Kidney epithelial cell (primary cell): ENCODE results near the gene RBM23. TPM values are rescaled to one million over a fixed set of nuclear protein-coding genes. Genes with fewer than 3 reads are reported as not detected.
"Not testable (repeated sequence)": the region's sequence is repeated elsewhere in the genome, so short reads cannot be mapped to it uniquely, and the experiment has no call there.

Experiments
- DNase-seq: peaks from one replicate; pipeline ENCODE4 v3.0.0-alpha.2; 2010; ENCODE audit warnings: low read depth
- H3K27me3 ChIP-seq: 2 replicates; pipeline ENCODE4 v1.6.0; 2011; ENCODE audit warnings: low read length; ENCODE audit not compliant: control insufficient read depth, insufficient read depth
- H3K36me3 ChIP-seq: 2 replicates; pipeline ENCODE4 v1.5.1; 2011; ENCODE audit warnings: low read length; ENCODE audit not compliant: control insufficient read depth, insufficient read depth
- H3K4me3 ChIP-seq: 2 replicates; pipeline ENCODE4 v1.5.1; 2011; ENCODE audit warnings: low read depth, mild to moderate bottlenecking, control low read depth, low read length
- total RNA-seq: library from RNA; depleted of rRNA; stranded (reverse); fragments of >200 nt; gene quantifications from 2 replicates; pipeline ENCODE4 v1.2.3, GENCODE V29; 2015
- TF ChIP-seq, protein P1 (sequence below): IDR thresholded peaks from 2 replicates; pipeline ENCODE4 v1.5.1; 2011; ENCODE audit warnings: mild to moderate bottlenecking, moderate library complexity, low read length, control low read depth, inconsistent platforms; ENCODE audit not compliant: insufficient read depth, poor library complexity, severe bottlenecking

Gene RBM23
- total RNA-seq, 1 donor from 2014 or later, result 146 TPM

DNA sequence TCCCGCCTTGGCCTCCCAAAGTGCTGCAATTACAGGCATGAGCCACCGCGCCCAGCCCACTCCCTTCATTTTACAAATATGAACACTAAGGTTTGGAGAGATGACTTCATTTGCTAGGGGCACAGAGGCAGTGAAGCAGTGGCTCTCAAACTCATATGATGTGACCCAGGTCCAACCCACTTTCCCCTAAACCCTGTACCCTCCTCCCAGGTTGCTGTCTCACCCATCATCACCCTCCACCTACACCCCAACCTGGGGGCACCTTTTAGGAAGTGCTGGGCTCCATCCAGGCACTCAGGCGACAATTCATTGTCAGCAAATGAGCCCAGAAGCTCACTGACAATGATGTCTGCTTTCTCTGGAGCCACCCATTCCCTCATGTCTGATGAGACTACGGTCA, 4.8 kb upstream of the RBM23 start:
- Histone ChIP-seq H3K4me3 (no peak overlapping the region), H3K27me3 (no peaks in the 10 kb centered on the region), H3K36me3 (peaks cover 2% of the 10 kb centered on the region)
- TF ChIP-seq, protein P1, sequence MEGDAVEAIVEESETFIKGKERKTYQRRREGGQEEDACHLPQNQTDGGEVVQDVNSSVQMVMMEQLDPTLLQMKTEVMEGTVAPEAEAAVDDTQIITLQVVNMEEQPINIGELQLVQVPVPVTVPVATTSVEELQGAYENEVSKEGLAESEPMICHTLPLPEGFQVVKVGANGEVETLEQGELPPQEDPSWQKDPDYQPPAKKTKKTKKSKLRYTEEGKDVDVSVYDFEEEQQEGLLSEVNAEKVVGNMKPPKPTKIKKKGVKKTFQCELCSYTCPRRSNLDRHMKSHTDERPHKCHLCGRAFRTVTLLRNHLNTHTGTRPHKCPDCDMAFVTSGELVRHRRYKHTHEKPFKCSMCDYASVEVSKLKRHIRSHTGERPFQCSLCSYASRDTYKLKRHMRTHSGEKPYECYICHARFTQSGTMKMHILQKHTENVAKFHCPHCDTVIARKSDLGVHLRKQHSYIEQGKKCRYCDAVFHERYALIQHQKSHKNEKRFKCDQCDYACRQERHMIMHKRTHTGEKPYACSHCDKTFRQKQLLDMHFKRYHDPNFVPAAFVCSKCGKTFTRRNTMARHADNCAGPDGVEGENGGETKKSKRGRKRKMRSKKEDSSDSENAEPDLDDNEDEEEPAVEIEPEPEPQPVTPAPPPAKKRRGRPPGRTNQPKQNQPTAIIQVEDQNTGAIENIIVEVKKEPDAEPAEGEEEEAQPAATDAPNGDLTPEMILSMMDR, result no peak
- DNase-seq, result no peak

DNA sequence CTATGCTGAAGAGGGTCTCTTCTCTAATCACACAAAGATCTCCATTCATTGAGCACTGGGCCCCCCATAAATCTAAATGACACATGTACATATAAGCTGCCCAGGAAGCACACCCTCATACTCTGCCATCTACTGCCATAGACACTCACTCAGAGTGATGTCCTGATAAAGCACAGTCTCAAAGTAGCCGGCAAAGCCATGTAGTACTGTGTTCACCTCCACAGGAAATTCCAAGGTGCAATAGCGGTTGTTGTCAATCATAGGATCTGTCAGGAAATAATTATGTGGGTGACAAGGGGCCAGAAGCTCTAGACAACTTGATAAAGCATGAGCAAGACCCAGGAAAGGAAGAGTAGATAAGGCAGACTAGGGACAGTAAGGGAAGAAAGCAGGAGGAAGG, 3.3 kb upstream of the RBM23 start:
- DNase-seq, result no peak
- Histone ChIP-seq H3K4me3 (no peak overlapping the region), H3K36me3 (peaks cover 1% of the 10 kb centered on the region), H3K27me3 (no peaks in the 10 kb centered on the region)
- TF ChIP-seq, protein P1, result no peak

DNA sequence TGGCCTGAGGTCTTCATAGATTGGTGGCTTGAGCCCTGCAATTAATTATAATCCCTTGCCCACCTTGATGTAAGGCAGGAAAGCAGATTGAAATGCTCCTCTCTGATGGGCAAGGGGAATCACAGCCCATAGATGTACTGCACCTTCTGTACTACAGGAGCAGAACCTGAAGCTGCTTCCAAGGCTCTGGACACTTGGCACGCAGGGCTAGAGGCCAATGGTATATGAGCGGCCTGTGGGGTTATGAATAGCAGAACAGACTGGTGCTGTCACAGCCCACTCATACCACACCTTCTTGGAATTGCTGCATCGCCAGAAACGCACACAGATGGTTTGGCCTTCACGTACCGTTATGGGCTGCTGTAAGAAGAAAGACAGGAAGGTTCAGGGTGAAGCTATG, 1.7 kb upstream of the RBM23 start:
- TF ChIP-seq, protein P1, result no peak
- no peaks in the 10 kb centered on the region for H3K27me3 ChIP-seq
- no peak overlapping the region for H3K4me3 ChIP-seq
- H3K36me3 ChIP-seq, result no peaks in the 10 kb centered on the region
- DNase-seq, result no peak

DNA sequence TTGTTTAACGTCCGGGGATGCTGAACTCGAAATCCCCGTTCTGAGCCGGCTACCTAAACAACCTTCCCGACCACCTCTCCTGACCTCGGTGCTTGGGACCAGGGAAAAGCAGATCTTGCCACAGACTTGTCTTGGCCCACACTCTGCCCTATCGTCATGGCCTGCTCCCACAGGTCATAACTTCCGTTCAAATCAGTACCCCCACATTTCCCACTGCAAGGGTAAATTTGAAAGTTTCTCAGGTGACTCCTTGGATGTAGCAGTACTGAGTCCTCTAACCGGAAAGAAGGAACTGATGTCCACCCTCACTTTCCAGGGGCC, 612 bp upstream of the RBM23 start:
- TF ChIP-seq, protein P1, result no peak
- H3K36me3 ChIP-seq, result no peaks in the 10 kb centered on the region
- H3K27me3 ChIP-seq, result no peaks in the 10 kb centered on the region
- DNase-seq, result no peak
- peak overlapping the region; percentile 4 for H3K4me3 ChIP-seq

DNA sequence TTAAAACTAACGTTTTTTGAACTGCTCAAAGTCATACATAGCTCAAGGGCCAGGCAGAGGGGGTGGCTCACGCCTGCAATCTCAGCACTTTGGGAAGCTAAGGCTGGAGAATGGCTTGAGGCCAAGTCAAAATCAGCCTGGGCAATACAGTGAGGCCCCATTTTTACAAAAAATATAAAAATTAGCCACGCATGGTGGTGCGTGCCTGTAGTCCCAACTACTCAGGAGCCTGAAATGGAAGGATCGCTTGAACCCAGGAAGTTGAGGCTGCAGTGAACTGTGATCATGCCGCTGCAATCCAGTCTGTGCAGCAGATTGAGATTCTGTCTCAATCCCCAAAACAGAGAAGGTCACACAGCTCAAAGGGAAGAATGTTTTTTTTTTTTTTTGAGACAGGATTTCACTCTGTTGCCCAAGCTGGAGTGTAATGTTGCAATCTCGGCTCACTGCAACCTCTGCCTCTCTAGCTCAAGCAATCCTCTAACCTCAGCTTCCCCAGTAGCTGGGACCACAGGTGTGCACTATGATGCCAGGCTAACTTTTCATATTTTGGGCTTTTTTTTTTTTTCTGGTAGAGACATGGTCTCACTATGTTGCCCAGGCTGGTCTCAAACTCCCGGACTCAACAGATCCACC, 2.9 kb downstream of the RBM23 start:
- Histone ChIP-seq H3K36me3 (no peaks in the 10 kb centered on the region), H3K4me3 (no peak overlapping the region), H3K27me3 (no peaks in the 10 kb centered on the region)
- no peak for DNase-seq
- TF ChIP-seq, protein P1, result no peak

DNA sequence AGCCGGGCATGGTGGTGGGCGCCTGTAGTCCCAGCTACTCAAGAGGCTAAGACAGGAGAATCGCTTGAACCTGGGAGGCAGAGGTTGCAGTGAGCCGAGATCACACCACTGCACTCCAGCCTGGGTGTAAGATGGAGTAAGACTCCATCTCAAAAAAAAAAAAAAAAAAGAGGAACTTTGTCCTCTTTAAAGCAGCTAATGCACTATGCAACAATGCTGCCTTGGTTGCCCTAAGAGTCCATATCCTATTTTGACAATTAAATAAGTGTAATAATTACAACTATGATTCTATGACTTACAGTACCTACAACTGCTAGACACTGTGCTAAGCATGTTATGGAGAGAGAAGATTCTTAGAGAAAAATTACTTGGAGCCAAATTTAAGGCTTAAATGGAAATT, 4.1 kb downstream of the RBM23 start:
- not testable (repeated sequence) for H3K4me3 ChIP-seq, H3K36me3 ChIP-seq, H3K27me3 ChIP-seq, DNase-seq
